ENCODE measurements around the gene TBX19.
"Not testable (repeated sequence)": the region's sequence is repeated elsewhere in the genome, so short reads cannot be mapped to it uniquely, and the experiment has no call there.

Gene TBX19

DNA sequence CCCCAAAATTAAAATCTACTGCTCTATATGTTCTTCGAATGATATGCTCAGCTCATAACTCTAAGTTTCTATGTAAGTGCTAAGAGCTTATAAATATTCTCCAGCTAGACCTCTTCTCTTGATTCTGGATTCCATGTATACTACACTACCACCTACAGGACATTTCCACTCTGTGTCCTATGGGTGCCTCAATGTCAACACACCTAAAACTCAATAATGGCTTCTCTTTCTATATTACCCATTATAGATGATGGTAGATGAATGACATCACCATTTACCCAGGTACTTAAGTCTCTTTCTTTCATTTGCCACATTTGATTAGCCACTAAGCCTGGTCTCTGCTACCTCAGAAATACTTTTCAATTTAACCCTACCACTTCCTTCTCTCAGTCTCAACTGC, 41.3 kb downstream of the TBX19 start:
- no peak for DNase-seq

DNA sequence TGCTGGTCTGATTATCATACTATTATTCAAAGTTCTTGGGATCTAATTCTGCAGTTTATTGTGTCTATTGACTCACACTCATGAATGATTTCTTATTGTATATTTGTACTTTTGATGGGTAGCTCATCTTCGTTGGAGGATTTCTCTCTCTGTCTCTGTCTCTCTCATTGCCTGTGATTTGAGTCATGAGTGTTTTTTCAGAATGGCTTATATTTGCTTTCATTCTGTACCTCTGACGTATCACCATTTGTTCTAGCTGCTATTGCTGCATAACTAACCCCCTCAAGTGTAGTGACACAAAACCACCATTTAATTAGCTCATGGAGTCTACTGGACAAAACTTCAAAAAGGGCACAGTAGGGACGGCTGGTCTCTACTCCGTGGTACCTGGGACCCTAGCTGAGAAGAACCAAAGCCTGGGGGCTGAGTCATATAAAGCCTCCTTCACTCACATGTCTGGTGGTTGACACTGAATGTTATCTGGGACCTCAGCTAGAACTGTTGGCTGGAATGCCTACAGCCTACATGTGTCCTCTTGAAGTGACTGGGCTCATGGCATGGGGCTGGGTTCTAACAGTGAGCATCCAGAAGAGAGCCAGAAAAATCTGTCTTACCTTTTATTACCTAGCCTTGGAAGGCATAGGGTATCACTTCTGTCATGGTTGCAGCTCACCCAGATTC, 44.2 kb downstream of the TBX19 start:
- no peak for DNase-seq

DNA sequence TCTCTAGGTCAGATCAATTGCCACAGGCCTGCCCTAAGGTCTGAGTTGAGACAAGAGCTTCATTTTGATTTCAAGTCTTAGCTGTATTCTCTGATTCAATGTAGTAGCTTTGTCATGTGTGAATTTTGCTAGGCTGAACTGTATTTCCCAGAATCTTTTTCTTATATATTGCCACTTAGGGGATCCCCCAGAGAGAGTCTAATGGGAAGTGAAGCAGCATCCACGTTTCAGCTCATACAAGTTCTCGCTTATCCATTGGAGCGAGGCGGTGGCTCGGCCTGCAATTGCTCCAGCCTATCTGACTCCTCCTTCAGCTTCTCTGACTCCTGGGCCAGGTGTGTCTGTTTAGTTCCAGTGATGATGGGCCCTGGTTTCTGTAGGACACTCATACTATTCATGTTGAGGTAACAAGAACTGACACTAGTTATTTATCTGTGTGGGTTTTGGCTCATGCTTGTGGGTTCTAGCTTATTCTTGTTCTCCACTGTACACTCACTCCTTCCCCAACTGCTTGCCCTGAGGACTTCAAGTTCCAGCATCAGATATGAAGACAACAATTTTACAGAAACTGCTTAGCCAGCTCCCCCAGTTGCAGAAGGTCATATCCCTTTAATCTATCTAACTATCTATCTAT, 48.2 kb downstream of the TBX19 start:
- DNase-seq = no peak

DNA sequence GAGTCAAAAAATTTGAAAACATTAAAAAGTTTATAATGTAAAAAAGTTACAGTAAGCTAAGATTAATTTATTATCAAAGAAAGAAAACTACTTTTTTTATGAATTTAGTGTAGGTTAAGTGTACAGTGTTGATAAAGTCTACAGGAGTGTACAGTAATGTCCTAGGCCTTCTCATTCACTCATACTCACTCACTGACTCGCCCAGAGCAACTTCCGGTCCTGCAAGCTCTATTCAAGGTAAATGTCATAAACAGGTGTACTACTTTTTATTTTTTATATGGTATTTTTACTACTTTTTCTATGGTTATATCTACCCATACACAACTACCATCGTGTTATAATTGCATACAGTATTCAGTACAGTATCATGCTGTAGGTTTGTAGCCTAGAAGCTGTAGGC, 49.6 kb downstream of the TBX19 start:
- DNase-seq = no peak

DNA sequence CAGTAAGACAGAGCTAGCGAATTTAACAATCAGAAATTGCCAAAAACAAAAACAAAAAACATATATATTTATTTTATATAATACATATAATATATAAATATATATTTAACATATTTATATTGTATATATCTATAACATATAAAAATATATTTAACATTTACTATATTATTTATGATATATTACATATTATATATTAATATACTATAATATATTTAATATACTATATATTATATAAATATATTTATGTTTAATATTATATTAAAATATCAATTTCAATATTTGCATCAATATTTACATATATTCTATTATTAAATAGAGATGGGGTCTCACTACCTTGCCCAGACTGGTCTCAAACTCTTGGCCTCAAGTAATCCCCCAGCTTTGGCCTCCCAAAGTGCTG, 50.9 kb downstream of the TBX19 start:
- no peak for DNase-seq

DNA sequence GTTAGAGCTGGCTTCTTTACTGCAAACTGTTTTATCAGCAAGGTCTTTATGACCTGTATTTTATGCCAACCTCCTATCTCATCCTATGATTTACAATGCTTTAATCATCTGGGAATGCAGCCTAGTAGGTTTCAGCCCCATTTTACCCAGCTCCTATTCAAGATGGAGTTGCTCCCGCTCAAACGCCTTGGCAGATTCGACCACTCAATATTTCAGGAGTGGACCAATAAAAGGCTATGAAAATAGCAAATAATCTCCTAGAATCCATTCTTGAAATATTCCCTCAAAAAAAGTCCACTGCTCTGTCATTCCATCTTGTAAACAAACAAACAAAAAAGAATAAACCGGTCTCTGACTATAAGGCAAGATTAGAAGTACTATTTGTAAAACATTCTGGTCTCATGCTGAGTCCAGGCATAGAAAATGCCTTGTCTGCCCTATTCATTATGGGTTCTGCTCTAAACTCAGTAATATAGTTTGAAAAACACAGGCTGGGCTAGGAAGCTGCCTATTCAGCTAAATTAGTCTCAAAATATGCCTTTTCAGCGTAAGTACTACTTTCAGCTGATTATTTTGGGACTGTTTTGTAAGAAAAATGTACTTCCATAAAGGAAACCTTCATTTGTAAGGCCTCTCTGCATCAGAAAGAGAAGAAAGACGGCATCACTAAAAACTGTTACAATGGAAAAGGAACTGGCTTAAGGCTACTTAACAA, 53.0 kb downstream of the TBX19 start:
- no peak for DNase-seq

DNA sequence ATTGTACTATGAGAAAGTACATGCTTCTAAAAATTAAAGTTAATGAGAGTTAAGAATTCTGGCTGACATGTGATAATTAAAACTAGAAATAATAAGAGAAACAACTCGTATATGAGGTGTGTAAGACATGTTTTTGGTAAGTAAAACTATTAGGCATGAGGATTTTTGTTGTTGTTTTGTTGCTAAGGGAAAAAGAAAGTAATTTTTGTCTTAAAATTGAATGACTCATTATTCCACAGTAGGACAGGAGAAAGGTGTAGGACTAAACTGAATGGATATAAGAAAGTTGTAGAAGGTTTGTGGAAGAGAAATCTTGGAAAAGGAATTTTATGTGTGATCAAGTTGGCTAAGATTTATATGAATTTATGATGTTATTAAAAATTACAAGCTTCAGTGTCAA, 54.8 kb downstream of the TBX19 start:
- no peak for DNase-seq

DNA sequence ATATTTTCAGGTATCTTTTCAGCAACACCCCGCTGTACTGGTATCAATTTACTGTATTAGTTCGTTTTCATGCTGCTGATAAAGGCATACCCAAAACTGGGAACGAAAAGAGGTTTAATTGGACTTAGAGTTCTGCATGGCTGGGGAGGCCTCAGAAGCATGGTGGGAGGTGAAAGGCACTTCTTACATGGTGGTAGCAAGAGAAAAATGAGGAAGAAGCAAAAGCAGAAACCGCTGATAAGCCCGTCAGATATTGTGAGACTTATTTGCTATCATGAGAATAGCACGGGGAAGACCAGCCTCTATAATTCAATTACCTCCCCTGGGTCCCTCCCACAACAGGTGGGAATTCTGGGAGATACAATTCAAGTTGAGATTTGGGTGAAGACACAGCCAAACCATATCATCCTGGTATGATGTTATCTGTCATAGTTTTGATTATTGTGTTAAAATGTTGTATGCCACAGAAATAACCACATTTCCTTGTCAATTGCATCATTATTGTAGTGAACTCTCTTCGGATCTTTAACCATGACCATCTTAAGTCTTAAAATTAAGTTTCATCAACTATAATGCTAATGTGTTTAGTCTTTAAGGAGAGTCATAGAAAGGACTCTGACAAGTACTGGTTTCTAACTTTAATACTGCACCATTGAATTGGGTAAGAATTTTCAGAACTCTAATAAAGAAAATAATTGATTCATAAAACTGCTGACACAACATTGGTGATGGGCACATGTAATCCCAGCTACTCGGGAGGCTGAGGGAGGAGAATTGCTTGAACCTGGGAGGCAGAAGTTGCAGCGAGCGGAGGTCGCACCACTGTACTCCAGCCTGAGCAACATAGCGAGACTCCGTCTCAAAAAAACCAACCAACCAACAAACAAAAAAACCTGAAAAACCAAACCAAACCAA, 58.2 kb downstream of the TBX19 start:
- no peak for DNase-seq

DNA sequence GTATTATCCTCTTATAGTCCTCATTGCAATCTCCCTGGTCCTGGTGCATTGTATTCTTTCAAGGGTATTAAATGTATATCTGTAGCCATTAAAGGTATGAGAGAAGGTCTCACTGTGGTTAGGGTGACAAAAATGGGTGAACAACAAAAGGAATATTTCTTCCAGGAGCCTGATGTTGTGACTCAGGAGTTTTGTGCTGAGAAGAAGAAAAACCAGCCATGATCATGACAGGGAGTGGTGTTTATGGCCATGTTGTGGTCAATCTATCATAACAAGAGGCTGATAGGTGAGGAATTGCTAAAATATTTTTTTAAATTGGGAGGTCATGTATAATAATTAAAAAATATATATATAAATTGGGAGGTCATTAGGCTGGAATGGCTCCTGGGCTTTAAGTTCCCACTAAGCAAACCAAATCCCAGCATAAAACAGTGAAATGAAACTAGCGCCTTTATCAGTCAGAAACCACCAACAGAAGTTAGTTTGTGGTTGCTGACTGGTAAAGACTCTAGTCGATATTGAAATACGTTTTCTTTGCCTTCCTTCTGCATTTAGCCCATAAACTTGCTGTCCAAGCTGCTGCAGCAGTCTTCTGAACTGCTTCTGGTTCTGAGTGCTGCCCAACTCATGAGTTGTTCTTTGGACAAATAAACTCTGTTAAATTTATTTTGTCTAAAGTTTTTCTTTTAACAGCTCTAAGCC, 60.3 kb downstream of the TBX19 start:
- DNase-seq = no peak

DNA sequence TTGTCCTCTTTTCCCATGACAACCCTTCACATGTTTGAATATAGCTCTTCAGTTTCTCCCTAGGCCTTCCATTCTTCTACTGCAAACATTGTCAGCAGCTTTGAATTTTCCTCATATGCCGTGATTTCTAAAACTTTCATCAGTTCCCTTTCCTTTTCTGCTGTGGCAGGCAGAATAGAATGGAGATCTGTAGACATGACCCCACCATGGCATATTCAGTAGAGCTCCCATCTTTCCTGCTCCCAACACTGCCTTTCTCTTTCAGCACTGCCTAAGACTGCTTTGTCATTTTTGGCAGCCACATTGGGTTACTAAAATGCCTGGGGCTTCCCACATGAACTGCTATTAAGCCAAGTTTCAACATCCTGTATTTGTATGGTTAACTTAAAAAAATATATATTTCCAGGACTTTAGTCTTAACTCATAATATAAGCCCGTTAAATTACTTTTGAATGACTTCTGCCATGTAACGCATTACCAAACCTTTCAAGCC, 60.9 kb downstream of the TBX19 start:
- no peak for DNase-seq

DNA sequence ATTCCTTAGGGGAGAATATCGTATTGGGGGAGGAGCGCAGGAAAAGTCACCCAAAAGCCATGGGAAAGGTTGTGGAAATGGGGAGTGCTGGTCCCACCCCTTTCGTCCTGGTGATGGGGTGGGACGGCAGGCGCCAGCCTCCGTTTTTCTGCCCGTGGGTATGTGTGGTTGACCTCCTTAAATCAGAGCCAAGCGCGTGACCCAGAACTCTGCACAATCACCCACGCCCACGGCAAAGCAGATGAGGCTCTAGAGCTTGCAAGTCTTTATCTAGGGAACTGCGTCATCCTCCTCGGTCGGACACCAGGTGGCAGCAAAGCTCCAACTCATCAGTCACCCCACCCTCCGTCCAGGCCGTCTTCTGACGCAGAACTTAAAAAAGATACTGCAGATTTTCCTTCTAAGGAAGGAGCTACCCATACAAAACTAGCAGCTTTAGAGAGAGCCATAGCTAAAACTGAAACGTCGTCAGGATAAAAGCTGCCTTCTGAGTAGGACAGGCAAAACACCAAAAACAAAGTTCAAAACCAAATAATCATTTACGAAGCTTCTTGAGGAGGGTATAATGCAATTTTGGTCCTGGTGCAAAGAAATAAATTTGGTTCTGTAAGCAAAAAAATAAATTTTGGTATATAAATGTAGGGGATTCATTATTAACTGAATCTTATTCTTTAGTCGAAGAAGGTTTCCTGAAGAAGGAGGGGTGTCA, 62.0 kb downstream of the TBX19 start:
- DNase-seq = peak; percentile 88

DNA sequence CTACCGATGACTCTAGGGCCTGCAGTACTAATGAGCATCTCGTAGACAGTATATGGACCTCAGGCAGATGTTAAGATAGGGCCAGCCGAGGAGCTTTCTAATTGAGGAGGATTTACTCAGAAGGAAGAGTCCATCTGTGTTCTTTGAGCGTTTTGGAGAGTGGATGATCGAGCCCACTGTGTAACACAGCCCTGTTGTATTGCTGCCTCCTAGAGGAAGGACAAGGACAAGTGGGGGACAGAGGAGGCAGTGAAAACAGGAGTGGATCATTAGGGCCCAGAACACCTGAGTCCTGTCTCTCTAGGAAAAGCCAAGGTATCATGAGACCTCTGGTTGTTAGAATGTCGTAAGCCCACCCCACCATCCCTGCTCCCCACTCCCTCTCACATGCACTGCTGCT, 62.9 kb downstream of the TBX19 start:
- no peak for DNase-seq

DNA sequence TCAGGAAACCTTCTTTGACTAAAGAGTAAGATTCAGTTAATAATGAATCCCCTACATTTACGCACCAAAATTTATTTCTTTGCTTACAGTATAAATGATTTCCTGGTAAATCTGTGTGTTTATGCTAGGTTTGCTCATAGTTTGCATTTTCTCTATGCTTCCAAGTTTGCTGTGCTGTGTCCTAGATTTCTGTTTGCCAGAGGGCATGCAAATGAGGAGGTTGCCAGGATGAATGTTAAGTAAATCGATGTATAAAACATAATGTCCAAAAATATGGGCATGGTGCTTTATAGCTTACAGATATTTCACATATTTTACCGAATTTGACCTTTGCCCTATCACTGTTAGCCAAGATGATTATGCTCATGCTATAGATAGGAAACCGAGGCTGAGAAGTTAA, 63.8 kb downstream of the TBX19 start:
- DNase-seq = no peak

DNA sequence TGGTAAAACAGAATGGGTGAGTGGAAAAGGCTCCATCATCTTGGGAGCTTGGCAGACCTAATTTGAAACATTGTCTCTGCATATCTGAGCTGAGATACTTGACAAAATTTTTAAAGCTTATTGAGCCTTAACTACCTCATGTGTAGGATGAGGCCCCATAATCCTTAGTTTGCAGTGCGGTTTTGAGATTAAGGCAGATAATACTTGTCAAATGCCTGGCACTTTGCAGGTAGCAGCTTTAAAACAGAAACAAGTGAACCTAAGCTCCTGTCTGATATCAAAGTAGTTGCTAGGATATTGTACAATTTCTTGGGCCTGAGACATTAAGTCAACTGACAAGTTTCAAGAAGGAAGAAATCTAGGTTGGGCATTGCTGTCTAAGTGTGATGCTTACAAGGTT, 65.3 kb downstream of the TBX19 start:
- DNase-seq = no peak

DNA sequence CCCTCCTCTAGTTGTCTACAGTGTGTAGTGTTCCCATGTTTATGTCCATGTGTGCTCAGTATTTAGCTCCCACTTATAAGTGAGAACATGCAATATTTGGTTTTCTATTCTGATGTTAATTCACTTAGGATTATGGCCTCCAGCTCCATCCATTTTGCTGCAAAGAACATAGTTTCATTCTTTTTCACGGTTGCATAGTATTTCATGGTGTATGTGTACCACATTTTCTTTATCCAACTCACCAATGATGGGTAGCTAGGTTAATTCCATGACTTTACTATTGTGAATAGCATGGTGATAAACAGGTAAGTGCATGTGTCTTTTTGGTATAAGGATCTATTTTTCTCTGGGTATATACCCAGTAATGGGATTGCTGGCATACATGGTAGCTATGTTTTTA, 67.0 kb downstream of the TBX19 start:
- DNase-seq = no peak

DNA sequence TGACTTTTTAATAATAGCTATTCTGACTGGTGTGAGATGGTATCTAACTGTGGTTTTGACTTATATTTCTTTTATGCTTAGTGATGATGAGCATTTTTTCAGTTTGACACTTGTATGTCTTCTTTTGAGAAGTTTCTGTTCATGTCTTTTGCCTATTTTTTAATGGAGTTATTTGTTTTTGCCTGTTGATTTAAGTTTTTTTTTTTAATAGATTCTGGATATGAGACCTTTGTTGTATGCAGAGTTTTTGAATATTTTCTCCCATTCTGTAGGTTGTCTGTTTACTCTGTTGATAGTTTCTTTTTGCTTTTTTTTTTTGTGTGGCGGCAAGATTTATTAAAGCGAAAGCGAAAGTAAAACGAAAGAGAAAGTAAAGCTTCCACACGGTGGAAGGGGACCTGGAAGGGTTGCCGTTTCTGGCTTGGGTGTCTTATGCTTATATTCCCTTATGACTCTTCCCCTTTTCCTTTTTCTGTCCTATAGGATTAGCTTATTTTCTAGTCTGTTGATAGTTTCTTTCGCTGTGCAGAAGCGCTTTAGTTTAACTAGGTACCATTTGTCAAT, 67.6 kb downstream of the TBX19 start:
- no peak for DNase-seq

DNA sequence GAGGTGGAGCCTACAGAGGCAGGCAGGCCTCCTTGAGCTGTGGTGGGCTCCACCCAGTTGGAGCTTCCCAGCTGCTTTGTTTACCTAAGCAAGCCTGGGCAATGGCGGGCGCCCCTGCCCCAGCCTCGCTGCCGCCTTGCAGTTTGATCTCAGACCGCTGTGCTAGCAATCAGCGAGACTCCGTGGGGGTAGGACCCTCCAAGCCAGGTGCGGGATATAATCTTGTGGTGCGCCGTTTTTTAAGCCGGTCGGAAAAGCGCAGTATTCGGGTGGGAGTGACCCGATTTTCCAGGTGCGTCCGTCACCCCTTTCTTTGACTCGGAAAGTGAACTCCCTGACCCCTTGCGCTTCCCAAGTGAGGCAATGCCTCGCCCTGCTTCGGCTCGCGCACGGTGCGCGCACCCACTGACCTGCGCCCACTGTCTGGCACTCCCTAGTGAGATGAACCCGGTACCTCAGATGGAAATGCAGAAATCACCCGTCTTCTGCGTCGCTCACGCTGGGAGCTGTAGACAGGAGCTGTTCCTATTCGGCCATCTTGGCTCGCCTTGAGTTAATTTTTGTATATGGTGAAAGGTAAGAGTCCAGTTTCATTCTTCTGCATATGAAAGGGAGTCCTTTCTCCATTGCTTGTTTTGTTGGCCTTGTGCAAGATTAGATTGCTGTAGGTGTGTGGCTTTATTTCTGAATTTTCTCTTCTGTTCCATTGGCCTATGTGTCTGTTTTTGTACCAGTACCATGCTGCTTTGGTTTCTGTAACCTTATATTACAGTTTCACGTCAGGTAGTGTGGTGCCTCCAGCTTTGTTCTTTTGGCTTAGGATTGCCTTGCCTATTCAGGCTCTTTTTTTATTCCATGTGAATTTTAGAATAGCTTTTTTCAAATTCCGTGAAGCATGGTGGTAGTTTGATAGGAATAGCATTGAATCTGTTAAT, 73.9 kb downstream of the TBX19 start:
- not testable (repeated sequence) for DNase-seq

DNA sequence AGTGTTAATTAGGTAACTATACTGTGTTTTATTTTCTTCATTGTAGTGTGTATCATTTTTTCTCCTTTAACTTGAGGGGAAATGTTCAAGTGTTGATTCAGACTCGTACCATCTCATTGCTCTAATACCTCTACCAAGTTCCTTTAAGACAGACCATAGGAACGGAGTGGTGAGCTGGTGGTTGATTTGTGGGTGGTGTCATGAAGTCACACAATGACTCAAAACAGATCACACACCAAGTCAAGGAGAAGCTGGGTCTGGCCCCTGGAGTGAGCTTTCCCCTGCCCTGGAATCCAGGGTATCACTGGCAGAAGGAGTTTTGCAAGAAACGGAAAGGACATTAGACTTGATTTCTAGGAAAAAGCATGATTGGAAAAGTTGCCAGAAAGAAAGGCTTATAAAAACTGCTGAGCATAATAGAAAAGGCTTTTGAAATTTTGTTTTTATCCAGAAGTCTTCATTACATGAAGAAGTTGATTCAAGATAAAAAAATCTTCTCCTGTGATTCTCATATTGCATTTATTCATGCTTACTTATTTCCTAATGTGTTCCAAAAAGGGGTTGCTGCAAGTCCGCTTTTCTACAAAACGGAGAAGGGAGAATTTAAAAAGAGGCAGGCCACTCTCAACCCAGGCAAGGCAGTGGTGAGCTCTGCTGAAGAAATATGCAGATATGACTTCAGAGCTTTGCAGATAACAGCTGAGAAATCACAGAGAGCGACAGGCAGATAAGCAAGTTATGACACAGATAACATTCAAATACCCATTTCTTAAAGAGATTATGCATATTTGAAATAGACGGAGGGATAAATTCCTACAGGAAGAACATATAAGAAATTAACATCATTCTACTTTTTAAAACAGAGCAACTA, 79.7 kb downstream of the TBX19 start:
- DNase-seq = no peak

DNA sequence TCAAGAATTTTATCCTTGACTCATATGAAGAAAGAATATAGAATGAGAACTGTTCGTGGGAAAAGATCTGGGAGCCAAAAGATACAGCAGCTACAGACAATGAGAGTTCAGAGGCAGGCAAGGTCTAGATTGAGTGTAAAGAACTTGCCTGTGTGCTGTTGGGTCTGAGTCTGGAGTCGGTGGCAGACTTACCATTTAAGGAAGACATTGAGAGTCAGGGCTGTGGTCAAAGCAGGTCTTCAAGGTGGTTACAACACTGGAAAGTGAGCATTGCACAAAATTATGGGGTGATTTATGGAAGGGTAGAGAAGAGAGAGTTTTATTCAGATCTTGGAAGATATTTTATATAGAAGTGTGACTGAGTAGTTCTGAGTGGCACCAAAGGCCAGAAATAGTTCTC, 80.6 kb downstream of the TBX19 start:
- no peak for DNase-seq
